Measurements from ENCODE around the gene AQP6.

The AQP6 gene

DNA sequence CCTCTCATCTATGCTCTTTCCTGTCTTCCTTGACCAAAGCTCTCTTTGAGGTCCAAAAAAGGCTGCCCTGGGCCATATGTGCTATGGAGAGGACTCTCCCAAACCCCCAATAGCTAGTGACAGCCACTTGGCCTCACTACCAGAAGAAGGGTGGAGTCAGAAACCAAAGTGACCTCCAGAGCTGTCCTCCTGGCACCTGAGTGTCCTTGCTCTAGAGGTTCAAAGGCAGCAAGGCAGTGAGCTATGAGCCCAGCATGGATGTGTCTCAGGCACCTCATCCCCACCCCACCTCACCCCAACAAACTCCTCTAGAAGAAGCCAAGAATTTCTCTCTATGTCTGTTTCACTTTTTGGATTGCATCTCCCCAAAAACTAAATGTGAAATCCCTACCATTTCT is 15.2 kb upstream of the AQP6 start:
- no peak for DNase-seq

GRCh38 chr12:49959685-49960473 is 12.9 kb upstream of the AQP6 start:
- no peak for DNase-seq

GRCh38 chr12:49960474-49961110 is 12.2 kb upstream of the AQP6 start:
- no peak for DNase-seq

- DNase-seq: no peak
Observed at GRCh38 chr12:49961111-49961922, 11.4 kb upstream of the AQP6 start, which contains the start of gene AQP5. TSS of gene AQP5 (plus strand) at chr12:49961872. CDS start at chr12:49962018, 146 bp downstream.

DNA sequence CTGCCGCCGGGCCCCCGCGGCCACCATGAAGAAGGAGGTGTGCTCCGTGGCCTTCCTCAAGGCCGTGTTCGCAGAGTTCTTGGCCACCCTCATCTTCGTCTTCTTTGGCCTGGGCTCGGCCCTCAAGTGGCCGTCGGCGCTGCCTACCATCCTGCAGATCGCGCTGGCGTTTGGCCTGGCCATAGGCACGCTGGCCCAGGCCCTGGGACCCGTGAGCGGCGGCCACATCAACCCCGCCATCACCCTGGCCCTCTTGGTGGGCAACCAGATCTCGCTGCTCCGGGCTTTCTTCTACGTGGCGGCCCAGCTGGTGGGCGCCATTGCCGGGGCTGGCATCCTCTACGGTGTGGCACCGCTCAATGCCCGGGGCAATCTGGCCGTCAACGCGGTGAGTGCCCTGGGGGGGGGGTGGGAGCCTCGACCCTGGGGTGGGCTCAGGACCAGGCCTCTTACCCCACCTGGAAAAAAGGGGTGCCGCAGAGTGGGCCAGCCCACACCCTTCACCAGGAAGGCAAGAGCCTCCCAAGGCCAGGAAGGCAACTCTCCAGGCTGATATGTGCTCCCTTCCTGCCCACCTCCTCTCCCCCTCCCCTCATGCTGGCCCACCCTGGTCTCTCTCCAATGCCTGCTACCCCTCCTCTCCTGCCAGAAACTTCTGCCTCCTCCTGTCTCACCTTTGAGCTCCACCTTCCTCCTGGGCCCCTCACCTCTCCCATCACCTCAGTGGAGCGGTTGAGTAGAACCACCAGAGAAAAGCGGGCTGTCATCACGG is 10.6 kb upstream of the AQP6 start:
- no peak for DNase-seq

DNA sequence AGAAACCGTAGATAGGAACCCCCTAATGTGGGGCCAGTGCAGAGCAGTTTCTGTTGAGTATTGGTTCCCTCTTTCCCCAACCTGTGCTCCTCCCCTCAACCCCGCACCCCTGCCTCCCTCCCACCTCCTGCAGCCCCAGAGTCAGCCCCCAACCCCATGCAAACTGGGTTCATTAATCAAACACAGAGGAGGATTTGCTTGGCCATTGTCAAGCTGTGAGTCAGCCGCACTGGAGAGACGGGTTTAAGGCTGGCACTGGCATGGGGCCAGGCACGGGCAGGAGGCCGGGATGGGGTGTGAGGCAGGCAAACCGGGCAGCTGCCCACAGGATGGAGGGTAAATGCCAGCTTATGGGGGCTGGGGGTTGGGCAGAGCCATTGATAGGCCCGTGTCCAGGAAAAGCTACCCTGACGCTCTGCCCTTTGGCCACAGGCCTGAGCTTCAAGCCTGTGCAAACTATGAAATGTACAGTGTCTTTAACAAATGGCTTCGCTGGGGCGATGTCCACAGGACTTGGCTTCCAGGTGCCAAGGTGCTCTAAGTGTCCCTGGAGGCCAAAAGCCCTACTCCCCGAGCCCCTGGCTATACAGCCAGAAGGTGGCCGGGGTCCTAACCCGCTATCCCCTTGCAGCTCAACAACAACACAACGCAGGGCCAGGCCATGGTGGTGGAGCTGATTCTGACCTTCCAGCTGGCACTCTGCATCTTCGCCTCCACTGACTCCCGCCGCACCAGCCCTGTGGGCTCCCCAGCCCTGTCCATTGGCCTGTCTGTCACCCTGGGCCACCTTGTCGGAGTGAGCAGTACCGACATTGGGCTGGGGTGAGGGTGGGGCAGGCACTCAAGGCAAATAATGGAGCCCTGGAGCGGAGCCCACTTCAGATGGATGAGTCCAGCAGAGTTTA is 9.6 kb upstream of the AQP6 start:
- DNase-seq: no peak

GRCh38 chr12:49963976-49964815 is 8.6 kb upstream of the AQP6 start:
- no peak for DNase-seq

DNA sequence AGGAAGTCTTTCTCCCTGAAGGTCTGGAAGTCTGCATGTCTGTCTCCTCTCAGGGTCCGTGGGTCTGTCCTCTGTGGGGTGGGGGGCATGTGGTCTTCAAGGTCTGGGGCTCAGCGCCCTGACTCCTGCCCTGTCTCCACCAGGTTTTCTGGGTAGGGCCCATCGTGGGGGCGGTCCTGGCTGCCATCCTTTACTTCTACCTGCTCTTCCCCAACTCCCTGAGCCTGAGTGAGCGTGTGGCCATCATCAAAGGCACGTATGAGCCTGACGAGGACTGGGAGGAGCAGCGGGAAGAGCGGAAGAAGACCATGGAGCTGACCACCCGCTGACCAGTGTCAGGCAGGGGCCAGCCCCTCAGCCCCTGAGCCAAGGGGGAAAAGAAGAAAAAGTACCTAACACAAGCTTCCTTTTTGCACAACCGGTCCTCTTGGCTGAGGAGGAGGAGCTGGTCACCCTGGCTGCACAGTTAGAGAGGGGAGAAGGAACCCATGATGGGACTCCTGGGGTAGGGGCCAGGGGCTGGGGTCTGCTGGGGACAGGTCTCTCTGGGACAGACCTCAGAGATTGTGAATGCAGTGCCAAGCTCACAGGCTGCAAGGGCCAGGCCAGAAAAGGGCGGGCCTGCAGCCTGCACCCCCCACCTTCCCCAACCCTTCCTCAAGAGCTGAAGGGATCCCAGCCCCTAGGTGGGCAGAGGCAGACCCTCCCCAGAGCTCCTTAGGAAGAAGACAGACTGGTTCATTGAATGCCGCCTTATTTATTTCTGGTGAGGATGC is 7.7 kb upstream of the AQP6 start:
- DNase-seq: no peak

DNA sequence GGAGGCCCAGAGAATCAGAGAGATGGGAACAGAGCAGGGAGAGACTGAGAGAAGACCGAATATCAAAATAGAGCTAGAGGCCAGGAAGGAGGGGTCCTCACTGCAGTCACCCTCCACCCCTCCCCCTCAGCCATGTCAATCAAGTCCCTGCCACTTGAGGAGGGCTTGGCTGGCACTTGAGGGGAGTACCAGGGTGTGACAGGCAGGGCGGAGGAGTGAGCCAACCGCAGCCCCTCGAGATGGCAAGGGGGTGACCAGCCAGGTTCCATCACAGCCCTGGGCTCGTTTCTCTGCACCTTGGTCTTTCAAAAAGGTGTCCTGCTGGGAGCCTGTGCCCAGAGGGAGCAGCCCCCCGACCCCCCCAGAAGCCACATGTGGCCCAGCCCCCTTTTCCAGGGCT is 6.9 kb upstream of the AQP6 start:
- DNase-seq: no peak

GRCh38 chr12:49966511-49967041 is 6.2 kb upstream of the AQP6 start:
- DNase-seq: no peak

GRCh38 chr12:49967042-49967776 is 5.5 kb upstream of the AQP6 start:
- peak; percentile 43 for DNase-seq

- DNase-seq: no peak
Observed at GRCh38 chr12:49967777-49968250, 4.9 kb upstream of the AQP6 start.

DNA sequence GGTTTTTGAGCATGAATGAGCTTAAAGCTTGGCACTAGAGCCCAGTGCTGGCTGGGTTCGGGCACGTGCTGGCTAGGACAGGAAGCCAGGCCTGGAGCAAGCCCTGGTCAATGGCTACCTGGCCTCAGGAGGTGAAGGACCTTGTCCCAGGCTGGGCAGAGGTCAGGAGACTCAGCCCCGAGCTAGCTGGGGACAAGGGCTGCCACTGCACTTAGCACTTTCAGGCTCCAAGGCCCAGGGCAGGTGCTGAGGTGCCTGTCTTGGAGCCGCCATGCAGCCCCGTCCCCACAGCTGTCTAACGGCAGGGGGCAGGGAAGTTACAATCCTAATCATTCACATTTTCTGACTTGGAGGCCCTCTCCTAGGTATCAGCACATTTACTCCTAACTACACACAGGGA is 4.3 kb upstream of the AQP6 start:
- DNase-seq: no peak

GRCh38 chr12:49969027-49969426 is 3.7 kb upstream of the AQP6 start:
- no peak for DNase-seq

DNA sequence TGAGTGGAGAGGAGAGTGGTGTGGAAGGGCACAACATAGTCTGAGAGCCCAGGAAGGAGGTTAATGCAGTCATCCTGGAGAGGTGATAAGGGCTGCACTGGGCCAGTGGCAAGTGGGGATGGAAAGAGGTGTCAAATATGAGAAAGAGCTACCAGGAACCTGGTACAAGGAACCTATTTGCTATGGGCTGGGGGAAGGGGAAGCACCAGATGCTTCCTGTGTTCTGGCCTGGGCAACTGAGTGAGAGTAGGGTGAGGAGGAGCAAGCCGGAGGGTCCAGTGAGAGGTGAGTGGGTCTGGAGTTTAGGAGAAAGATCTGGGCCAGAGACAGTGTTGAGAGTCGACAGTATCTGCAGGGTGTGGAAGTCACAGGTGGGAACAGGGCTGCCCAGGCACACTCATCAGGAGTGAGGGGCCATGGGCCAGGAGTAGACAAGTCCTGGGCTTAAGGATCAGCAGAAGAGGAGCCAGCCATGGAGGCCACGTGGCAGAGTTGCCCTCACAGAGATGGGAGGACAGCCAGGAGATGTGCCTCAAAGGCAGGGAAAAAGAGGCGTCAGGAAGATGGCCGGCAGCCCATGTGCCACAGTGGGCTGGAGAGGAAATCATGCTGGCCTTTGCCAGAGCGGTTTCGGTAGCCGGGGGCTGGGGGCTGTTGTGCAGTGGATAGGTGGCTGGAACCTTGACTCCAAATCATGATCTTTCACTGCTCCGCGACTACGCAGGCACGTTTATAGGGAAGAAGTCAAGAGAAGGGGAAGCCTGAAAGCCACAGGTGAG is 2.9 kb upstream of the AQP6 start:
- no peak for DNase-seq

GRCh38 chr12:49970658-49971057 is 2.1 kb upstream of the AQP6 start:
- no peak for DNase-seq

- no peak for DNase-seq
Observed at GRCh38 chr12:49971141-49971540, 1.6 kb upstream of the AQP6 start.

DNA sequence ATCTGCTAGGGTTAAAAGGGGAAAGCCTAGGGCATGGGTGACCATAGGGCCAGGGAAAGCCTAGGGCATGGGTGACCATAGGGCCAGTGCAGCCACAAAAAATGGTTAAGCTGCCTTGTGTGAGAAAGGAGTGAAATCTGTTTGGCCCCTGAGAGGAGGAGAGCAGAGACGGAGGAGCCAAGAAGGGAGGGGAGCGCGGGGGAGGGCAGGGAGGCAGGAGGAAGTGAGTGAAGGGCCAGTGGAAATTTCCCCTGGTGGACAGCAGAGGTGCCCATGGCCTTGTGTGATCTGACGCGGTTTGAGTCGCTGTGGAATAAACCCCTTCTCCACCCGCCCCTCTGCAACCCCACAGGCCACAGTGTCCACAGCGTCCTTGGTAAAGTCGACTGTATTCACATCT is 618 bp upstream of the AQP6 start:
- no peak for DNase-seq

Measured in NCI-H1436 treated with DMSO at 0.1 percent for 48 hours (cell line).